ENCODE results near the gene TRIP11.

TRIP11 gene

GRCh38 chr14:91918186-91918883 lies 121.5 kb downstream of the TRIP11 start:
- DNase-seq (ENCODE audit: low read depth): no peak

All from activated T-helper 9 cell treated with anti-CD3 and anti-CD28 coated beads, Interleukin-2, amount 50 U/mL, for 16 hours (primary cell).